ENCODE measurements around the gene DNMT1.

Gene DNMT1

GRCh38 chr19:10092648-10093294, 102.0 kb downstream of the DNMT1 start:
- DNase-seq: no peak

GRCh38 chr19:10091895-10092641, 102.7 kb downstream of the DNMT1 start:
- no peak for DNase-seq

- DNase-seq: no peak
Measured at GRCh38 chr19:10091370-10091687, 103.4 kb downstream of the DNMT1 start.

GRCh38 chr19:10089801-10090375, 104.9 kb downstream of the DNMT1 start:
- no peak for DNase-seq

GRCh38 chr19:10088949-10089554, 105.7 kb downstream of the DNMT1 start:
- DNase-seq: no peak

GRCh38 chr19:10087296-10088061, 107.3 kb downstream of the DNMT1 start:
- no peak for DNase-seq

- DNase-seq: peak in 1 of 4 experiments; percentile 31
Measured at GRCh38 chr19:10086591-10087192, 108.1 kb downstream of the DNMT1 start.

GRCh38 chr19:10085641-10086590, 108.8 kb downstream of the DNMT1 start, which contains the start of gene SHFL:
TSS of gene SHFL (plus strand) at chr19:10086317. CDS start at chr19:10086428, 111 bp downstream.
- DNase-seq: peak; percentile 43 to 85 (median 60)

GRCh38 chr19:10084803-10085202, 110.0 kb downstream of the DNMT1 start:
- no peak for DNase-seq

- DNase-seq: no peak
Measured at GRCh38 chr19:10083911-10084310, 110.8 kb downstream of the DNMT1 start.

All from activated naive CD4-positive, alpha-beta T cell (primary cell).